WTC11 (cell line): ENCODE data around the gene ZSCAN10. TPM values are rescaled to one million over a fixed set of nuclear protein-coding genes. Genes with fewer than 3 reads are reported as not detected.

Experiments used
- ATAC-seq: fragments of 200-7000 bp; cut with Tn5 transposase; 2 replicates; pipeline ENCODE4 v1.10.0; 2021; ENCODE audit warnings: mild to moderate bottlenecking, moderate library complexity
- CTCF ChIA-PET: fragments of 300-600 bp; sonication (Branson Sonifier 250); formaldehyde crosslinking; loops from one replicate; lab custom pipeline; 2021; ENCODE audit warnings: antibody characterized with exemption; lab: Charles Lee
- POLR2A ChIA-PET: fragments of 350-600 bp; sonication (Branson Sonifier 250); formaldehyde crosslinking; loops from one replicate; lab custom pipeline; 2021; ENCODE audit warnings: antibody characterized with exemption; lab: Charles Lee
- DNase-seq: peaks from one replicate; pipeline ENCODE4 v3.0.0; 2021; ENCODE audit warnings: low spot score
- H3K27ac Mint-ChIP-seq: 2 replicates; pipeline ENCODE4 v1.8.0; 2021; ENCODE audit warnings: mixed read lengths
- H3K27me3 Mint-ChIP-seq: 2 replicates; pipeline ENCODE4 v1.8.0; 2021; ENCODE audit warnings: low read depth, mild to moderate bottlenecking, moderate library complexity, mixed read lengths
- H3K36me3 Mint-ChIP-seq: 2 replicates; pipeline ENCODE4 v1.8.0; 2021; ENCODE audit warnings: mixed read lengths
- H3K4me1 Mint-ChIP-seq: 2 replicates; pipeline ENCODE4 v1.8.0; 2022; ENCODE audit warnings: mixed read lengths
- H3K4me3 Mint-ChIP-seq: 2 replicates; pipeline ENCODE4 v1.8.0; 2021; ENCODE audit warnings: mild to moderate bottlenecking, moderate library complexity, mixed read lengths
- H3K9me3 Mint-ChIP-seq: 2 replicates; pipeline ENCODE4 v1.8.0; 2021; ENCODE audit warnings: mixed read lengths
- ATF1 ChIP-seq: sonication (generic); formaldehyde crosslinking; IDR thresholded peaks from 2 replicates; pipeline ENCODE4 v1.8.1; 2023; ENCODE audit warnings: mild to moderate bottlenecking, moderate library complexity, missing genetic modification reagents
- CBFB ChIP-seq: sonication (generic); formaldehyde crosslinking; IDR thresholded peaks from 2 replicates; pipeline ENCODE4 v1.8.1; 2022; ENCODE audit warnings: mild to moderate bottlenecking, low read depth, missing genetic modification reagents
- CREM ChIP-seq: sonication (generic); formaldehyde crosslinking; IDR thresholded peaks from 2 replicates; pipeline ENCODE4 v1.8.1; 2022; ENCODE audit warnings: mild to moderate bottlenecking, missing genetic modification reagents, moderate library complexity
- ETV6 ChIP-seq: sonication (generic); formaldehyde crosslinking; IDR thresholded peaks from 2 replicates; pipeline ENCODE4 v1.8.1; 2022; ENCODE audit warnings: mild to moderate bottlenecking, missing genetic modification reagents
- FOXJ3 ChIP-seq: sonication (generic); formaldehyde crosslinking; IDR thresholded peaks from 2 replicates; pipeline ENCODE4 v1.9.0; 2021; ENCODE audit warnings: missing genetic modification reagents, mild to moderate bottlenecking, borderline replicate concordance
- FOXP1 ChIP-seq: sonication (generic); formaldehyde crosslinking; IDR thresholded peaks from 2 replicates; pipeline ENCODE4 v1.8.0; 2022; ENCODE audit warnings: missing genetic modification reagents, mild to moderate bottlenecking, moderate library complexity, borderline replicate concordance
- IRF2 ChIP-seq: sonication (generic); formaldehyde crosslinking; IDR thresholded peaks from 2 replicates; pipeline ENCODE4 v1.8.0; 2022; ENCODE audit warnings: low read depth, missing genetic modification reagents, borderline replicate concordance
- NFATC4 ChIP-seq: fragments of 250-450 bp; sonication (Bioruptor Pico); IDR thresholded peaks from 2 replicates; pipeline ENCODE4 v1.9.0; 2021; ENCODE audit warnings: mild to moderate bottlenecking
- NFE2L1 ChIP-seq: sonication (generic); formaldehyde crosslinking; IDR thresholded peaks from 2 replicates; pipeline ENCODE4 v1.8.1; 2023; ENCODE audit warnings: missing genetic modification reagents
- NR3C1 ChIP-seq: sonication (generic); formaldehyde crosslinking; conservative IDR thresholded peaks from 2 replicates; pipeline ENCODE4 v1.8.1; 2023; ENCODE audit warnings: low read depth, mild to moderate bottlenecking, missing genetic modification reagents
- RORB ChIP-seq: fragments of 250-450 bp; sonication (Bioruptor Pico); IDR thresholded peaks from 2 replicates; pipeline ENCODE4 v1.9.0; 2021; ENCODE audit warnings: mild to moderate bottlenecking
- SOX15 ChIP-seq: fragments of 250-450 bp; sonication (Bioruptor Pico); IDR thresholded peaks from 2 replicates; pipeline ENCODE4 v1.9.0; 2021; ENCODE audit warnings: mild to moderate bottlenecking
- SP1 ChIP-seq: sonication (generic); formaldehyde crosslinking; conservative IDR thresholded peaks from 2 replicates; pipeline ENCODE4 v1.8.1; 2022; ENCODE audit warnings: missing genetic modification reagents
- ZNF317 ChIP-seq: sonication (generic); formaldehyde crosslinking; IDR thresholded peaks from 2 replicates; pipeline ENCODE4 v1.8.1; 2023; ENCODE audit warnings: low read depth, mild to moderate bottlenecking, moderate library complexity, missing genetic modification reagents, borderline replicate concordance
- ZNF396 ChIP-seq: fragments of 250-450 bp; sonication (Bioruptor Pico); IDR thresholded peaks from 2 replicates; pipeline ENCODE4 v1.8.0; 2021; ENCODE audit warnings: mild to moderate bottlenecking, moderate library complexity, borderline replicate concordance
- ZNF423 ChIP-seq: fragments of 250-450 bp; sonication (Bioruptor Pico); IDR thresholded peaks from 2 replicates; pipeline ENCODE4 v2.1.2; 2022; ENCODE audit warnings: mild to moderate bottlenecking, moderate library complexity
- total RNA-seq: library from RNA; stranded (reverse); gene quantifications from 3 replicates; pipeline ENCODE4 v1.2.3, GENCODE V29; 2021
- TF ChIP-seq, protein P1 (sequence below): fragments of 250-450 bp; sonication (Bioruptor Pico); IDR thresholded peaks from 2 replicates; pipeline ENCODE4 v1.8.0; 2021; ENCODE audit warnings: mild to moderate bottlenecking
- TF ChIP-seq, protein P2 (sequence below): sonication (generic); formaldehyde crosslinking; IDR thresholded peaks from 2 replicates; pipeline ENCODE4 v1.8.0; 2022; ENCODE audit warnings: mild to moderate bottlenecking, missing genetic modification reagents
- TF ChIP-seq, protein P3 (sequence below): sonication (generic); formaldehyde crosslinking; IDR thresholded peaks from 2 replicates; pipeline ENCODE4 v1.8.1; 2023; ENCODE audit warnings: mild to moderate bottlenecking, missing genetic modification reagents, moderate library complexity
- TF ChIP-seq, protein P4 (sequence below): sonication (generic); formaldehyde crosslinking; IDR thresholded peaks from 2 replicates; pipeline ENCODE4 v1.8.0; 2022; ENCODE audit warnings: missing genetic modification reagents
- TF ChIP-seq, protein P5 (sequence below): sonication (generic); formaldehyde crosslinking; IDR thresholded peaks from 2 replicates; pipeline ENCODE4 v1.8.0; 2022; ENCODE audit warnings: mild to moderate bottlenecking, missing genetic modification reagents
- TF ChIP-seq, protein P6 (sequence below): sonication (generic); formaldehyde crosslinking; IDR thresholded peaks from 2 replicates; pipeline ENCODE4 v1.8.0; 2023; ENCODE audit warnings: missing genetic modification reagents
- TF ChIP-seq, protein P7 (sequence below): sonication (generic); formaldehyde crosslinking; IDR thresholded peaks from 2 replicates; pipeline ENCODE4 v1.8.1; 2023; ENCODE audit warnings: mild to moderate bottlenecking, missing genetic modification reagents
- TF ChIP-seq, protein P8 (sequence below): fragments of 250-450 bp; sonication (Bioruptor Pico); IDR thresholded peaks from 2 replicates; pipeline ENCODE4 v2.1.2; 2022; ENCODE audit warnings: mild to moderate bottlenecking, moderate library complexity

Gene ZSCAN10
- total RNA-seq, 1 experiment from 2014 or later, result 263 TPM

DNA sequence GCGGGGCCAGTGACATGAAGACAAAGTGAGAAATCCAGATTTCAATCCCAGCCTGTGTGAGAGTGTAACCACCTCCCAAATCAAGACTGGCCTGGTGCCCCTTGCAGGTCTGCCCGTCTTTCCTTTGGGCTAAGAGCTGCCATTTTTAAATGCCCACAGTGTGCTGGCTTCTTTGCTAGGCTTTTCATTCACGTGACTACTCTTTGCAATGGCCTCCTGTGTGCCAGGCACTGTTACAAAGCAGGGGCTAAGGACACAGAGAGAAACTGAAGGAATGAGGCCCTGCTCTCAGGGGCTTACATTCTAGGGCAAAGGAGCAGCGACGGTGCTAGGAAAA is 269 bp upstream of the ZSCAN10 start:
- TF ChIP-seq, protein P1, sequence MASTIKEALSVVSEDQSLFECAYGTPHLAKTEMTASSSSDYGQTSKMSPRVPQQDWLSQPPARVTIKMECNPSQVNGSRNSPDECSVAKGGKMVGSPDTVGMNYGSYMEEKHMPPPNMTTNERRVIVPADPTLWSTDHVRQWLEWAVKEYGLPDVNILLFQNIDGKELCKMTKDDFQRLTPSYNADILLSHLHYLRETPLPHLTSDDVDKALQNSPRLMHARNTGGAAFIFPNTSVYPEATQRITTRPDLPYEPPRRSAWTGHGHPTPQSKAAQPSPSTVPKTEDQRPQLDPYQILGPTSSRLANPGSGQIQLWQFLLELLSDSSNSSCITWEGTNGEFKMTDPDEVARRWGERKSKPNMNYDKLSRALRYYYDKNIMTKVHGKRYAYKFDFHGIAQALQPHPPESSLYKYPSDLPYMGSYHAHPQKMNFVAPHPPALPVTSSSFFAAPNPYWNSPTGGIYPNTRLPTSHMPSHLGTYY (CRISPR knock-in tag), result peak; percentile 63; the same call in 1 of the 2 replicates
- no peak for TF ChIP-seq ZNF396 (CRISPR knock-in tag)
- TF ChIP-seq, protein P2, sequence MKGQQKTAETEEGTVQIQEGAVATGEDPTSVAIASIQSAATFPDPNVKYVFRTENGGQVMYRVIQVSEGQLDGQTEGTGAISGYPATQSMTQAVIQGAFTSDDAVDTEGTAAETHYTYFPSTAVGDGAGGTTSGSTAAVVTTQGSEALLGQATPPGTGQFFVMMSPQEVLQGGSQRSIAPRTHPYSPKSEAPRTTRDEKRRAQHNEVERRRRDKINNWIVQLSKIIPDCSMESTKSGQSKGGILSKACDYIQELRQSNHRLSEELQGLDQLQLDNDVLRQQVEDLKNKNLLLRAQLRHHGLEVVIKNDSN, result peak; percentile 75
- TF ChIP-seq IRF2 (CRISPR knock-in tag), result no peak
- TF ChIP-seq FOXJ3, result 0 out of 2 replicates have a peak, but pooled peaks have one; percentile 6
- no peak for TF ChIP-seq ATF1 (CRISPR knock-in tag)
- TF ChIP-seq, protein P3, sequence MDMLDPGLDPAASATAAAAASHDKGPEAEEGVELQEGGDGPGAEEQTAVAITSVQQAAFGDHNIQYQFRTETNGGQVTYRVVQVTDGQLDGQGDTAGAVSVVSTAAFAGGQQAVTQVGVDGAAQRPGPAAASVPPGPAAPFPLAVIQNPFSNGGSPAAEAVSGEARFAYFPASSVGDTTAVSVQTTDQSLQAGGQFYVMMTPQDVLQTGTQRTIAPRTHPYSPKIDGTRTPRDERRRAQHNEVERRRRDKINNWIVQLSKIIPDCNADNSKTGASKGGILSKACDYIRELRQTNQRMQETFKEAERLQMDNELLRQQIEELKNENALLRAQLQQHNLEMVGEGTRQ (CRISPR knock-in tag), result peak; percentile 74
- ATAC-seq, result no peak
- CTCF ChIA-PET, result interaction anchor here (0.7 to 8.5 kb wide), 20 partner anchors 9 to 136 kb away, joined by 3 to 68 read pairs (median 4); partner anchors contain the start of genes KREMEN2, THOC6, TNFRSF12A and ZNF205
- POLR2A ChIA-PET, result interaction anchor here (0.7 to 3.4 kb wide), 19 partner anchors 9 to 93 kb away, joined by 3 to 29 read pairs (median 6); partner anchors contain the start of genes HCFC1R1, THOC6, TNFRSF12A and ZNF213
- no peaks in the 10 kb centered on the region for H3K27me3 Mint-ChIP-seq
- H3K4me1 Mint-ChIP-seq, result peaks cover 64% of the 10 kb centered on the region
- H3K36me3 Mint-ChIP-seq, result peaks cover 17% of the 10 kb centered on the region
- H3K4me3 Mint-ChIP-seq, result peak overlapping the region; percentile 93
- peak overlapping the region; percentile 99 for H3K27ac Mint-ChIP-seq
- DNase-seq, result no peak
- no peaks in the 10 kb centered on the region for H3K9me3 Mint-ChIP-seq

DNA sequence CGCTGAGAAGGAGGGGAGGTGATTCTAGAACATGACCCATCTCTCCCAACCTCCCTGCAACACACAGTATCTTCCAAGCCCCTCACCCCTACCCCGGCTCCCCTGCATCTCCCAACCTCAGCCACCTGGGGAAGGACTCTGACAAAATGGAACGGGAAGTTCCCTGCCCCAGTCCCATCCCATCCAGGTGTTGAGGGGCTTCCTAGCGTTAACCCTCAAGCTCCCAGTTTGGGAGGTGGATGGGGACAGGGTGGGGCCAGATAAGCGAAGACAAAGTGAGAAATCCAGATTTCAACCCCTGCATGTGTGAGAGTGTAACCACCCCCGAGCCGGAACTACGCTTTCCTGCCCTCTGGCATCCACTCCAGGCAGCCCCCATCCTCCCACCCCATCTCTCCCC is 1.8 kb downstream of the ZSCAN10 start:
- no peak for DNase-seq
- Mint-ChIP-seq H3K9me3 (no peaks in the 10 kb centered on the region), H3K27ac (peak overlapping the region; percentile 99), H3K4me1 (peaks cover 61% of the 10 kb centered on the region), H3K4me3 (peak overlapping the region; percentile 93), H3K27me3 (no peaks in the 10 kb centered on the region), H3K36me3 (peaks cover 26% of the 10 kb centered on the region)
- 0 out of 2 replicates have a peak, but pooled peaks have one; percentile 1 for ATAC-seq
- ChIA-PET POLR2A (interaction anchor here (0.7 to 3.4 kb wide), 6 partner anchors 9 to 85 kb away, joined by 3 to 29 read pairs (median 6); no protein-coding TSS in a partner anchor), CTCF (interaction anchor here (0.9 to 8.5 kb wide), 9 partner anchors 18 to 132 kb away, joined by 3 to 68 read pairs (median 21); partner anchors contain the start of genes TNFRSF12A and ZNF213)
- TF ChIP-seq SP1 (CRISPR knock-in tag) (0 out of 2 replicates have a peak, but pooled peaks have one; percentile 25), CBFB (CRISPR knock-in tag) (no peak), RORB (CRISPR knock-in tag) (no peak), SOX15 (no peak), NR3C1 (no peak), ETV6 (CRISPR knock-in tag) (no peak), ZNF396 (CRISPR knock-in tag) (no peak), ZNF317 (no peak), FOXP1 (0 out of 2 replicates have a peak, but pooled peaks have one; percentile 25), NFATC4 (CRISPR knock-in tag) (no peak), CREM (no peak), ZNF423 (CRISPR knock-in tag) (no peak), NFE2L1 (CRISPR knock-in tag) (peak; percentile 46; the same call in 1 of the 2 replicates)
- TF ChIP-seq, protein P4, sequence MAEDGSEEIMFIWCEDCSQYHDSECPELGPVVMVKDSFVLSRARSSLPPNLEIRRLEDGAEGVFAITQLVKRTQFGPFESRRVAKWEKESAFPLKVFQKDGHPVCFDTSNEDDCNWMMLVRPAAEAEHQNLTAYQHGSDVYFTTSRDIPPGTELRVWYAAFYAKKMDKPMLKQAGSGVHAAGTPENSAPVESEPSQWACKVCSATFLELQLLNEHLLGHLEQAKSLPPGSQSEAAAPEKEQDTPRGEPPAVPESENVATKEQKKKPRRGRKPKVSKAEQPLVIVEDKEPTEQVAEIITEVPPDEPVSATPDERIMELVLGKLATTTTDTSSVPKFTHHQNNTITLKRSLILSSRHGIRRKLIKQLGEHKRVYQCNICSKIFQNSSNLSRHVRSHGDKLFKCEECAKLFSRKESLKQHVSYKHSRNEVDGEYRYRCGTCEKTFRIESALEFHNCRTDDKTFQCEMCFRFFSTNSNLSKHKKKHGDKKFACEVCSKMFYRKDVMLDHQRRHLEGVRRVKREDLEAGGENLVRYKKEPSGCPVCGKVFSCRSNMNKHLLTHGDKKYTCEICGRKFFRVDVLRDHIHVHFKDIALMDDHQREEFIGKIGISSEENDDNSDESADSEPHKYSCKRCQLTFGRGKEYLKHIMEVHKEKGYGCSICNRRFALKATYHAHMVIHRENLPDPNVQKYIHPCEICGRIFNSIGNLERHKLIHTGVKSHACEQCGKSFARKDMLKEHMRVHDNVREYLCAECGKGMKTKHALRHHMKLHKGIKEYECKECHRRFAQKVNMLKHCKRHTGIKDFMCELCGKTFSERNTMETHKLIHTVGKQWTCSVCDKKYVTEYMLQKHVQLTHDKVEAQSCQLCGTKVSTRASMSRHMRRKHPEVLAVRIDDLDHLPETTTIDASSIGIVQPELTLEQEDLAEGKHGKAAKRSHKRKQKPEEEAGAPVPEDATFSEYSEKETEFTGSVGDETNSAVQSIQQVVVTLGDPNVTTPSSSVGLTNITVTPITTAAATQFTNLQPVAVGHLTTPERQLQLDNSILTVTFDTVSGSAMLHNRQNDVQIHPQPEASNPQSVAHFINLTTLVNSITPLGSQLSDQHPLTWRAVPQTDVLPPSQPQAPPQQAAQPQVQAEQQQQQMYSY (CRISPR knock-in tag), result peak; percentile 63
- TF ChIP-seq, protein P5, sequence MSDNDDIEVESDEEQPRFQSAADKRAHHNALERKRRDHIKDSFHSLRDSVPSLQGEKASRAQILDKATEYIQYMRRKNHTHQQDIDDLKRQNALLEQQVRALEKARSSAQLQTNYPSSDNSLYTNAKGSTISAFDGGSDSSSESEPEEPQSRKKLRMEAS (CRISPR knock-in tag), result no peak; the same call in 1 of the 2 replicates
- TF ChIP-seq, protein P6, sequence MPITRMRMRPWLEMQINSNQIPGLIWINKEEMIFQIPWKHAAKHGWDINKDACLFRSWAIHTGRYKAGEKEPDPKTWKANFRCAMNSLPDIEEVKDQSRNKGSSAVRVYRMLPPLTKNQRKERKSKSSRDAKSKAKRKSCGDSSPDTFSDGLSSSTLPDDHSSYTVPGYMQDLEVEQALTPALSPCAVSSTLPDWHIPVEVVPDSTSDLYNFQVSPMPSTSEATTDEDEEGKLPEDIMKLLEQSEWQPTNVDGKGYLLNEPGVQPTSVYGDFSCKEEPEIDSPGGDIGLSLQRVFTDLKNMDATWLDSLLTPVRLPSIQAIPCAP (CRISPR knock-in tag), result no peak
- TF ChIP-seq, protein P7, sequence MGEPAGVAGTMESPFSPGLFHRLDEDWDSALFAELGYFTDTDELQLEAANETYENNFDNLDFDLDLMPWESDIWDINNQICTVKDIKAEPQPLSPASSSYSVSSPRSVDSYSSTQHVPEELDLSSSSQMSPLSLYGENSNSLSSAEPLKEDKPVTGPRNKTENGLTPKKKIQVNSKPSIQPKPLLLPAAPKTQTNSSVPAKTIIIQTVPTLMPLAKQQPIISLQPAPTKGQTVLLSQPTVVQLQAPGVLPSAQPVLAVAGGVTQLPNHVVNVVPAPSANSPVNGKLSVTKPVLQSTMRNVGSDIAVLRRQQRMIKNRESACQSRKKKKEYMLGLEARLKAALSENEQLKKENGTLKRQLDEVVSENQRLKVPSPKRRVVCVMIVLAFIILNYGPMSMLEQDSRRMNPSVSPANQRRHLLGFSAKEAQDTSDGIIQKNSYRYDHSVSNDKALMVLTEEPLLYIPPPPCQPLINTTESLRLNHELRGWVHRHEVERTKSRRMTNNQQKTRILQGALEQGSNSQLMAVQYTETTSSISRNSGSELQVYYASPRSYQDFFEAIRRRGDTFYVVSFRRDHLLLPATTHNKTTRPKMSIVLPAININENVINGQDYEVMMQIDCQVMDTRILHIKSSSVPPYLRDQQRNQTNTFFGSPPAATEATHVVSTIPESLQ (CRISPR knock-in tag), result no peak
- TF ChIP-seq, protein P8, sequence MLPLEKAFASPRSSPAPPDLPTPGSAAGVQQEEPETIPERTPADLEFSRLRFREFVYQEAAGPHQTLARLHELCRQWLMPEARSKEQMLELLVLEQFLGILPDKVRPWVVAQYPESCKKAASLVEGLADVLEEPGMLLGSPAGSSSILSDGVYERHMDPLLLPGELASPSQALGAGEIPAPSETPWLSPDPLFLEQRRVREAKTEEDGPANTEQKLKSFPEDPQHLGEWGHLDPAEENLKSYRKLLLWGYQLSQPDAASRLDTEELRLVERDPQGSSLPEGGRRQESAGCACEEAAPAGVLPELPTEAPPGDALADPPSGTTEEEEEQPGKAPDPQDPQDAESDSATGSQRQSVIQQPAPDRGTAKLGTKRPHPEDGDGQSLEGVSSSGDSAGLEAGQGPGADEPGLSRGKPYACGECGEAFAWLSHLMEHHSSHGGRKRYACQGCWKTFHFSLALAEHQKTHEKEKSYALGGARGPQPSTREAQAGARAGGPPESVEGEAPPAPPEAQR (CRISPR knock-in tag), result no peak
